B cell (primary cell): ENCODE results near the gene SKIC8. TPM values are rescaled to one million over a fixed set of nuclear protein-coding genes. Genes with fewer than 3 reads are reported as not detected.

Source experiments
- ATAC-seq: fragments of 200-7000 bp; cut with Tn5 transposase; one replicate; pipeline ENCODE4 v1.10.0; 2021; ENCODE audit warnings: low read depth, mild to moderate bottlenecking, moderate number of reproducible peaks, moderate library complexity
- CTCF ChIA-PET: fragments of 350-600 bp; sonication (Branson Sonifier 250); formaldehyde crosslinking; loops from one replicate; lab custom pipeline; 2021; ENCODE audit warnings: antibody characterized with exemption, inconsistent platforms; lab: Charles Lee
- POLR2A ChIA-PET: fragments of 350-600 bp; sonication (Branson Sonifier 250); formaldehyde crosslinking; loops from one replicate; lab custom pipeline; 2021; ENCODE audit warnings: antibody characterized with exemption; lab: Charles Lee
- DNase-seq: peaks from one replicate; pipeline ENCODE4 v3.0.0; 2013
- H2AFZ ChIP-seq: 2 replicates; pipeline ENCODE4 v1.6.1; 2012; ENCODE audit warnings: mild to moderate bottlenecking, low read depth, low read length; ENCODE audit not compliant: insufficient read depth, poor library complexity, severe bottlenecking
- H3K27ac ChIP-seq, 2 donors: 1 replicate in 1 of 2; 2 replicates in 1 of 2; pipeline ENCODE4 v1.5.1; 2012 to 2013; ENCODE audit warnings: low read length in 2 of 2, mild to moderate bottlenecking in 2 of 2, moderate library complexity in 1 of 2
- H3K27me3 ChIP-seq, 4 experiments: fragments of 200-600 bp in 1 of 4; sonication (generic) in 1 of 4; replicated peaks in 1 of 4; 1 replicate in 2 of 4; 2 replicates in 2 of 4; pipeline versions ENCODE4 v1.6.1 to v1.7.0; 2013 to 2016; ENCODE audit warnings: low read length in 3 of 4, mild to moderate bottlenecking in 2 of 4, mixed read lengths in 1 of 4, moderate library complexity in 1 of 4; ENCODE audit not compliant: insufficient read depth in 4 of 4, control insufficient read depth in 3 of 4; ENCODE audit errors: control extremely low read depth in 1 of 4
- H3K36me3 ChIP-seq, 2 experiments: replicated peaks in 1 of 2; 1 replicate in 1 of 2; 2 replicates in 1 of 2; pipeline versions ENCODE4 v1.6.1 to v1.7.1; 2013; ENCODE audit warnings: low read length in 1 of 2; ENCODE audit not compliant: insufficient read depth in 2 of 2, control insufficient read depth in 1 of 2; ENCODE audit errors: control extremely low read depth in 1 of 2, extremely low read depth in 1 of 2
- H3K4me1 ChIP-seq, 2 donors: fragments of 200-600 bp in 1 of 2; sonication (generic) in 1 of 2; 1 replicate in 1 of 2; 2 replicates in 1 of 2; pipeline versions ENCODE4 v1.5.1 to v1.6.1; 2013 to 2017; ENCODE audit warnings: low read length in 2 of 2; ENCODE audit not compliant: control insufficient read depth in 2 of 2, insufficient read depth in 2 of 2
- H3K4me2 ChIP-seq: replicated peaks from 2 replicates; pipeline ENCODE3; 2012; ENCODE audit warnings: mild to moderate bottlenecking, low read depth, low read length; ENCODE audit not compliant: poor library complexity, severe bottlenecking
- H3K4me3 ChIP-seq, 5 experiments: fragments of 200-600 bp in 1 of 5; sonication (generic) in 1 of 5; 1 replicate in 3 of 5; 2 replicates in 2 of 5; pipeline versions ENCODE4 v1.5.1 to v1.7.0; 2011 to 2016; ENCODE audit warnings: low read length in 4 of 5, mild to moderate bottlenecking in 4 of 5, low read depth in 2 of 5, control low read depth in 1 of 5, moderate library complexity in 1 of 5; ENCODE audit not compliant: insufficient read depth in 1 of 5; ENCODE audit errors: control extremely low read depth in 1 of 5, extremely low read depth in 1 of 5
- H3K79me2 ChIP-seq: fragments of 200-600 bp; sonication (generic); one replicate; pipeline ENCODE4 v1.6.0; 2016; ENCODE audit warnings: low read length; ENCODE audit not compliant: control insufficient read depth, insufficient read depth
- H3K9ac ChIP-seq: fragments of 200-600 bp; sonication (generic); 2 replicates; pipeline ENCODE4 v1.6.1; 2017; ENCODE audit warnings: mild to moderate bottlenecking, low read length, moderate library complexity
- H3K9me3 ChIP-seq, 3 donors: one replicate each; pipeline versions ENCODE4 v1.6.1 to v1.7.1; 2013; ENCODE audit warnings: low read length in 2 of 3; ENCODE audit not compliant: control insufficient read depth in 2 of 3, insufficient read depth in 1 of 3; ENCODE audit errors: control extremely low read depth in 1 of 3
- H4K20me1 ChIP-seq: 2 replicates; pipeline ENCODE4 v1.6.0; 2012; ENCODE audit warnings: mild to moderate bottlenecking, low read length; ENCODE audit not compliant: insufficient read depth, control insufficient read depth, poor library complexity, severe bottlenecking
- H3K27ac Mint-ChIP-seq: one replicate; pipeline ENCODE4 v1.8.0; 2021; ENCODE audit warnings: mixed read lengths
- H3K27me3 Mint-ChIP-seq: one replicate; pipeline ENCODE4 v1.8.0; 2021; ENCODE audit warnings: mixed read lengths
- H3K4me1 Mint-ChIP-seq: one replicate; pipeline ENCODE4 v1.8.0; 2021; ENCODE audit warnings: mixed read lengths
- H3K4me3 Mint-ChIP-seq: one replicate; pipeline ENCODE4 v1.8.0; 2021; ENCODE audit warnings: mixed read lengths
- H3K9me3 Mint-ChIP-seq: one replicate; pipeline ENCODE4 v1.8.0; 2022; ENCODE audit warnings: mixed read lengths; ENCODE audit not compliant: insufficient read depth
- CTCF ChIP-seq: fragments of 200-600 bp; IDR thresholded peaks from one replicate; pipeline ENCODE4 v1.8.0; 2022; ENCODE audit warnings: antibody characterized with exemption, mild to moderate bottlenecking
- EZH2 ChIP-seq: IDR thresholded peaks from 2 replicates; pipeline ENCODE4 v1.6.1; 2012; ENCODE audit warnings: borderline replicate concordance, low read depth, mild to moderate bottlenecking, moderate library complexity, low read length; ENCODE audit not compliant: insufficient read depth, poor library complexity, severe bottlenecking
- WGBS: methylation state at CpG from one replicate; pipeline ENCODE4 v1.1.5; 2013; ENCODE audit warnings: missing lambda C conversion rate; ENCODE audit not compliant: insufficient coverage; 5-methylcytosine and 5-hydroxymethylcytosine counted together
- intact Hi-C: fragments of 100-400 bp; cut with micrococcal nuclease; formaldehyde crosslinking; loops from one replicate; pipeline ENCODE4 v1.10.0; 2022
- polyA plus RNA-seq: library from polyadenylated mRNA; depleted of rRNA; stranded (reverse); fragments of >200 nt; gene quantifications from 2 replicates; pipeline ENCODE4 v1.2.3, GENCODE V29; 2012
- total RNA-seq, 2 donors: library from RNA; stranded (reverse); fragments of 120-200 nt in 1 of 2; gene quantifications; 1 replicate in 1 of 2; 2 replicates in 1 of 2; pipeline versions ENCODE4 v1.2.3 to v1.2.4, GENCODE V29; 2013 to 2022

SKIC8 gene
- total and polyA plus RNA-seq, 2 donors (not counting 1 experiment from before 2014, with no cell fraction given): 31.9 to 40.2 TPM

GRCh38 chr15:78311292-78311691 lies 11.9 kb upstream of the SKIC8 start:
- H3K27me3 Mint-ChIP-seq: peaks cover 12% of the 10 kb centered on the region
- peaks cover 0 to 11% (median 0%) of the 10 kb centered on the region in 4 experiments for H3K27me3 ChIP-seq
- intact Hi-C loops: no loop called here
- no peak overlapping the region for H2AFZ ChIP-seq
- H4K20me1 ChIP-seq: no peaks in the 10 kb centered on the region
- CTCF ChIA-PET: interaction anchor here (1.4 kb wide), 1 partner anchor 111 kb away, joined by 6 read pairs; no protein-coding TSS in a partner anchor
- H3K4me3 ChIP-seq: no peak overlapping the region
- POLR2A ChIA-PET: no interaction called here
- H3K9me3 ChIP-seq: no peaks in the 10 kb centered on the region
- H3K79me2 ChIP-seq: no peaks in the 10 kb centered on the region
- no peaks in the 10 kb centered on the region for H3K9me3 Mint-ChIP-seq
- H3K4me2 ChIP-seq: no peak overlapping the region
- 81% methylated on average over 2 of the region's 3 CpGs for WGBS
- H3K27ac ChIP-seq: no peak overlapping the region
- H3K9ac ChIP-seq: no peak overlapping the region
- no peak for ATAC-seq
- no peaks in the 10 kb centered on the region for H3K4me1 ChIP-seq
- H3K36me3 ChIP-seq: no peaks in the 10 kb centered on the region
- no peak overlapping the region for H3K27ac Mint-ChIP-seq
- no peak for DNase-seq
- no peaks in the 10 kb centered on the region for H3K4me1 Mint-ChIP-seq
- no peak overlapping the region for H3K4me3 Mint-ChIP-seq
- TF ChIP-seq EZH2: no peak
- TF ChIP-seq CTCF: no peak

- peaks cover 20% of the 10 kb centered on the region for H3K27me3 Mint-ChIP-seq
- peak; percentile 30 for DNase-seq
These were observed 9.1 kb upstream of the SKIC8 start for GRCh38 chr15:78308422-78309032.

More at GRCh38 chr15:78308422-78309032, 9.1 kb upstream of the SKIC8 start:
- Histone ChIP-seq H3K4me2 (no peak overlapping the region), H3K36me3 (no peaks in the 10 kb centered on the region), H3K9ac (no peak overlapping the region), H4K20me1 (no peaks in the 10 kb centered on the region), H3K4me1 (no peaks in the 10 kb centered on the region), H3K9me3 (no peaks in the 10 kb centered on the region), H3K79me2 (no peaks in the 10 kb centered on the region), H2AFZ (no peak overlapping the region), H3K27ac (no peak overlapping the region), H3K27me3 (peaks cover 0 to 16% (median 0%) of the 10 kb centered on the region in 4 experiments), H3K4me3 (no peak overlapping the region)
- ChIA-PET CTCF (interaction anchor here (1.5 to 1.6 kb wide), 2 partner anchors 9 to 115 kb away, joined by 3 to 8 read pairs; partner anchors contain the start of gene SKIC8), POLR2A (no interaction called here)
- H3K27ac Mint-ChIP-seq: no peak overlapping the region
- no peak overlapping the region for H3K4me3 Mint-ChIP-seq
- intact Hi-C loops: loop anchor here (2.0 kb wide), 1 partner anchor 114 kb away; no protein-coding TSS in a partner anchor
- H3K4me1 Mint-ChIP-seq: no peaks in the 10 kb centered on the region
- TF ChIP-seq CTCF (peak; percentile 53), EZH2 (no peak)
- no peaks in the 10 kb centered on the region for H3K9me3 Mint-ChIP-seq
- WGBS: 19% methylated on average over 8 of the region's 9 CpGs
- no peak for ATAC-seq
